Measurements from ENCODE around the gene OSBPL8.

GRCh38 chr12:76535170-76535569 is 24.4 kb downstream of the OSBPL8 start:
- TF ChIP-seq CTCF (conservative IDR thresholded peaks at IDR 0.05 in 1 of 2, IDR thresholded peaks at IDR 0.05 in 1 of 2; ENCODE audit: low read depth in 1 of 2, low read length in 2 of 2) = no peak
- TF ChIP-seq EZH2 (IDR thresholded peaks at IDR 0.05; ENCODE audit: low read length, missing control alignments) = no peak
